HG02610 (cell line): ENCODE measurements around the gene UMAD1.
"Not testable (repeated sequence)": the region's sequence is repeated elsewhere in the genome, so short reads cannot be mapped to it uniquely, and the experiment has no call there.

Source experiments
- ATAC-seq: cut with Tn5 transposase; IDR thresholded peaks from one replicate; pipeline ENCODE4 v1.9.1; 2021; ENCODE audit warnings: mild to moderate bottlenecking, moderate library complexity; ENCODE audit not compliant: unreplicated experiment

Gene UMAD1

GRCh38 chr7:7820409-7820808, 179.9 kb downstream of the UMAD1 start:
- no peak for ATAC-seq

GRCh38 chr7:7820939-7821338, 180.4 kb downstream of the UMAD1 start:
- no peak for ATAC-seq

GRCh38 chr7:7821517-7821916, 181.0 kb downstream of the UMAD1 start:
- ATAC-seq: no peak

- ATAC-seq: not testable (repeated sequence)
These were observed 184.7 kb downstream of the UMAD1 start for GRCh38 chr7:7825294-7825693.

GRCh38 chr7:7829667-7830066, 189.1 kb downstream of the UMAD1 start:
- ATAC-seq: no peak

- no peak for ATAC-seq
These were observed 189.7 kb downstream of the UMAD1 start for GRCh38 chr7:7830122-7830878.

- ATAC-seq: no peak
These were observed 192.0 kb downstream of the UMAD1 start for GRCh38 chr7:7832518-7832917.

GRCh38 chr7:7834761-7835160, 194.2 kb downstream of the UMAD1 start:
- ATAC-seq: no peak

- no peak for ATAC-seq
These were observed 200.5 kb downstream of the UMAD1 start for GRCh38 chr7:7841027-7841426.

- ATAC-seq: no peak
These were observed 202.7 kb downstream of the UMAD1 start for GRCh38 chr7:7843240-7843639.

GRCh38 chr7:7843972-7844371, 203.4 kb downstream of the UMAD1 start:
- no peak for ATAC-seq

GRCh38 chr7:7848246-7848645, 207.7 kb downstream of the UMAD1 start:
- ATAC-seq: no peak

GRCh38 chr7:7848892-7849291, 208.3 kb downstream of the UMAD1 start:
- ATAC-seq: no peak

- ATAC-seq: no peak
These were observed 209.6 kb downstream of the UMAD1 start for GRCh38 chr7:7850150-7850549.

- ATAC-seq: no peak
These were observed 210.8 kb downstream of the UMAD1 start for GRCh38 chr7:7851381-7851780.

- ATAC-seq: no peak
These were observed 211.4 kb downstream of the UMAD1 start for GRCh38 chr7:7851991-7852390.

- ATAC-seq: no peak
These were observed 216.6 kb downstream of the UMAD1 start for GRCh38 chr7:7857143-7857583.

- no peak for ATAC-seq
These were observed 218.0 kb downstream of the UMAD1 start for GRCh38 chr7:7858559-7858958.

GRCh38 chr7:7859411-7859810, 218.9 kb downstream of the UMAD1 start:
- no peak for ATAC-seq

- no peak for ATAC-seq
These were observed 220.7 kb downstream of the UMAD1 start for GRCh38 chr7:7861211-7861633.

GRCh38 chr7:7862393-7862792, 221.8 kb downstream of the UMAD1 start:
- no peak for ATAC-seq

- peak; percentile 40 for ATAC-seq
These were observed 227.5 kb downstream of the UMAD1 start for GRCh38 chr7:7867846-7868571.
